ENCODE results near the gene HLA-DPA1. TPM values are rescaled to one million over a fixed set of nuclear protein-coding genes. Genes with fewer than 3 reads are reported as not detected.

Gene HLA-DPA1
- total and polyA plus RNA-seq, 7 donors = 29.9 to 210 (median 51.0) TPM

DNA sequence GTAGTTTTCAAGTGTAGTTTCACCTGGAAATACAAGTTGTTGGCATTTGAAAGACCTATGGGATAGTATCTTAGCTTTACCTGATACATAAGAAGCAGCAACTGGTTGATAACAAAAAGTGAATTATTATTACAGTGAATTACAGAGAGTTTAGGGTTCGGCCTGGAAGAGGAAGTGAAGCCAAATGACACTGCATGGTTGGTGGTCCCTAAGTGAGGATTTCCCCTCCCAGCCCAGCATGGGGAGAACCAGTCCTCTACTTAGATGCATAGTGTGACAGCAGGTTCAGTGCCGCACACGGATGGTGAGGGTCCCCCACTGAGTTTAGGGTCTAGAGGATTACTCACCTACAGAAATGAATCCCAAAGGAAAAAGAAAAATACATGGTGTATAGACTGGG lies 20.4 kb upstream of the HLA-DPA1 start:
- WGBS, 2 donors = 64 to 70% methylated on average over 3 of the region's 3 CpGs
- Histone ChIP-seq H3K9me3 (no peaks in the 10 kb centered on the region), H3K4me3 (no peak overlapping the region), H3K4me1 (no peaks in the 10 kb centered on the region), H3K27me3 (peaks cover 0 to 14% (median 0%) of the 10 kb centered on the region in 3 donors), H3K36me3 (no peaks in the 10 kb centered on the region), H3K27ac (no peak overlapping the region)
- no peak for TF ChIP-seq POLR2A (IDR thresholded peaks at IDR 0.05)
- no peak for TF ChIP-seq POLR2AphosphoS5 (IDR thresholded peaks at IDR 0.05)
- no peak for TF ChIP-seq EP300 (IDR thresholded peaks at IDR 0.05)
- TF ChIP-seq, protein P1, sequence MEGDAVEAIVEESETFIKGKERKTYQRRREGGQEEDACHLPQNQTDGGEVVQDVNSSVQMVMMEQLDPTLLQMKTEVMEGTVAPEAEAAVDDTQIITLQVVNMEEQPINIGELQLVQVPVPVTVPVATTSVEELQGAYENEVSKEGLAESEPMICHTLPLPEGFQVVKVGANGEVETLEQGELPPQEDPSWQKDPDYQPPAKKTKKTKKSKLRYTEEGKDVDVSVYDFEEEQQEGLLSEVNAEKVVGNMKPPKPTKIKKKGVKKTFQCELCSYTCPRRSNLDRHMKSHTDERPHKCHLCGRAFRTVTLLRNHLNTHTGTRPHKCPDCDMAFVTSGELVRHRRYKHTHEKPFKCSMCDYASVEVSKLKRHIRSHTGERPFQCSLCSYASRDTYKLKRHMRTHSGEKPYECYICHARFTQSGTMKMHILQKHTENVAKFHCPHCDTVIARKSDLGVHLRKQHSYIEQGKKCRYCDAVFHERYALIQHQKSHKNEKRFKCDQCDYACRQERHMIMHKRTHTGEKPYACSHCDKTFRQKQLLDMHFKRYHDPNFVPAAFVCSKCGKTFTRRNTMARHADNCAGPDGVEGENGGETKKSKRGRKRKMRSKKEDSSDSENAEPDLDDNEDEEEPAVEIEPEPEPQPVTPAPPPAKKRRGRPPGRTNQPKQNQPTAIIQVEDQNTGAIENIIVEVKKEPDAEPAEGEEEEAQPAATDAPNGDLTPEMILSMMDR (IDR thresholded peaks at IDR 0.05) = no peak
- intact Hi-C loops (cut with DNase I) = no loop called here
- DNase-seq = no peak

DNA sequence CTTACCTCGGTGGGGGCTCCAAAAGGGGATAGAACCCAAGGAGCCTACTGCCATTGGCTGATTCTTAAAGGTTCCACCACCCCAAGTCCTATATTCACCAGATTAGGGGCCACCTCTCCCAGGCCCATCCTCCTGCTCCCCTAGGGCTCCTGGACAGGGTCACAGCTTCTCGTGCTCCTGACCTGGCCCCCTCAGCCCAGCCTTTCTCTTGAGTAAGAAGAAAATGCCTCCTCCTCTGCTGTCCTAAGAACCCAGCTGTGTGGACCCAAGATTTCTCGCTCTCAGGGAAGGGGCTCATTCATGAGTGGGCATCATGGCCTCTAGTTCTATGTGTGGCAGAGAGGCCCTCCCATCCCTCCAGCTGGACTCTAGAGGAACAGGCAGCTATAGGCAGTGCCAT lies 18.9 kb upstream of the HLA-DPA1 start:
- H3K27me3 ChIP-seq = peaks cover 0 to 14% (median 0%) of the 10 kb centered on the region in 3 donors
- H3K4me1 ChIP-seq = no peaks in the 10 kb centered on the region
- DNase-seq = no peak
- H3K9me3 ChIP-seq = no peaks in the 10 kb centered on the region
- peaks cover 0 to 2% (median 0%) of the 10 kb centered on the region in 4 donors for H3K36me3 ChIP-seq
- WGBS, 2 donors = 90 to 95% methylated on average over 3 of the region's 3 CpGs
- intact Hi-C loops (cut with DNase I) = no loop called here
- no peak overlapping the region for H3K4me3 ChIP-seq
- TF ChIP-seq, protein P1 (IDR thresholded peaks at IDR 0.05) = no peak
- no peak for TF ChIP-seq POLR2AphosphoS5 (IDR thresholded peaks at IDR 0.05)
- no peak for TF ChIP-seq EP300 (IDR thresholded peaks at IDR 0.05)
- H3K27ac ChIP-seq = no peak overlapping the region

DNA sequence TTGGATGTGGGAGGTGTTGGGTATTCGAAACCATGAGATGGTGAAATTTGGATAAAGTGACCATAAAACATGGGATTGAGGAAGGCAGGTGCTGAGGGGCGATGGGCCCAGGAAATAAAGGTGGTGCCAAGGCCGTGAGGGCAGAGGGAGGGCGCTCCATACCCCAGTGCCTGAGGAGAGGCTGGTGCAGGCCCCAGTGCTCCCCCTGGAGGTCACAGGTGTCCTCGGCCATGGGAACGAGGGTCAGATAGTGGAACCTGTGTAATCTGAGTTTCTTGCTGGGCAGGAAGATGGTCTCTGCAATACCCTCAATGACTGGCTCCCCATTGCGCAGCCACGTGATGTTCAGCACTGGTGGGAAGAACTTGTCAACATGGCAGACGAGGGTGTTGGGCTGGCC lies 18.5 kb upstream of the HLA-DPA1 start:
- H3K27me3 ChIP-seq = peaks cover 0 to 14% (median 0%) of the 10 kb centered on the region in 3 donors
- 37 to 50% methylated on average over 9 of the region's 9 CpGs for WGBS, 2 donors
- no peak for DNase-seq

DNA sequence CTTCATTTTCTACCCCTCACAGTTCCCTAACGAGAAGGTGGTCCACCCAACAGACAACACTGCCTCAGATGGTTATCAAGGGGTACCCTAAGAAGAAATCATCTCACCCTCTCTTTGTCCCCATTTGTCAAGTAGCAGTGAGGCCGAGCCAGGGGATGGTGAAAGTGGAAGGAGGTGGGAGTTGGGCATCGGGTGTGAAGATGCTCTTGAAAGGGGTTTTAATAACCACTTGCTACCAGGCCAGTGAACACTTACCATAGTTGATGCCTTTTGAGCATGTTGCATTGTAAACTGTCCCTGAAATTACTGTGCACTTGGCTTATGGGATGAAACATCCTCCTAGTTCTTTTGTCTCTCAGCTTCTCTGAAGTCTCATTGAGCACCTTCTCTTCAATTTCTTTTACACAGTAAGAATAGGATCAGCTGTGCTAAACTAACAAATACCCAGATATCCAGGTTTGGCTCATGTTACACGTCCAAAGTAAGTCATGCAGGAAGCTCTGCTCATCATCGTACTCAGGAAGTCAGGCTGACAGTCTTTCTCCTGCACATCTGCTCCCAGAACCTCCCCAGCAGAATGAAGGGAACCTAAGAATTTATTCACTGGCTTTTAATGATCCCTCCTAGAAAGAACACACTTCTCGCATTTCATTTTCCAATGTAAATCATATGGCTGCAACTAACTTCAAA lies 15.6 kb upstream of the HLA-DPA1 start:
- no peak for DNase-seq
- intact Hi-C loops (cut with DNase I) = loop anchor here (10.0 kb wide), 1 partner anchor 194 kb away; no protein-coding TSS in a partner anchor
- WGBS, 2 donors = 53 to 66% methylated on average over 6 of the region's 6 CpGs
- Histone ChIP-seq H3K9me3 (no peaks in the 10 kb centered on the region), H3K36me3 (peaks cover 0 to 35% (median 0%) of the 10 kb centered on the region in 4 donors), H3K4me1 (no peaks in the 10 kb centered on the region), H3K4me3 (no peak overlapping the region), H3K27ac (no peak overlapping the region), H3K27me3 (peaks cover 0 to 12% (median 0%) of the 10 kb centered on the region in 3 donors)
- no peak for TF ChIP-seq POLR2AphosphoS5 (IDR thresholded peaks at IDR 0.05)
- no peak for TF ChIP-seq EP300 (IDR thresholded peaks at IDR 0.05)
- TF ChIP-seq, protein P1 (IDR thresholded peaks at IDR 0.05) = no peak
- TF ChIP-seq POLR2A (IDR thresholded peaks at IDR 0.05) = no peak

More for the DNA sequence above, 18.5 kb upstream of the HLA-DPA1 start:
- no peak for TF ChIP-seq POLR2A (IDR thresholded peaks at IDR 0.05)
- TF ChIP-seq, protein P1 (IDR thresholded peaks at IDR 0.05) = peak in 2 of 4 experiments; percentile 24 to 25
- H3K27ac ChIP-seq = no peak overlapping the region
- no peaks in the 10 kb centered on the region for H3K9me3 ChIP-seq
- intact Hi-C loops (cut with DNase I) = no loop called here
- H3K4me1 ChIP-seq = no peaks in the 10 kb centered on the region
- peaks cover 0 to 6% (median 0%) of the 10 kb centered on the region in 4 donors for H3K36me3 ChIP-seq
- H3K4me3 ChIP-seq = no peak overlapping the region

Measured in sigmoid colon (tissue), 7 donors.